Measurements from ENCODE around the gene XIRP2.

DNA sequence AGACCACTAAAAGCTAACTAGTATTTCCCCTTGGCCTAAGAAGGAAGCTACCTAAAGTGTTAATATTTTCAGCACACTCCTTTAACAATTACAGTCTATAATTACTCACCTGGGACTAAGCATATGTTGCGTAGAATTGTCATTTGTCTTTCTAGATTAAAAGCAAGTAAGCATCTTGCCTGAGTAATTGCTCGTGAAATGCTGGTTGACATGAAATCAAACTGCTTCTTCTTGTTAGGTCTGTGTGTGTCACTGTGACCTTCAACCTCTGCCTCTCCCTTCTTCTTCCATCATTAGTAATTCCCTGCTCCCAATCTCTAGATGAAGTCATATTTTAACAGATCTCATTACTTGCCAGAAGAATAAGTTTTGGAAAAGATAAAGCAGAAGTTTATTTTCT, 212.2 kb downstream of the XIRP2 start:
- TF ChIP-seq, protein P1, sequence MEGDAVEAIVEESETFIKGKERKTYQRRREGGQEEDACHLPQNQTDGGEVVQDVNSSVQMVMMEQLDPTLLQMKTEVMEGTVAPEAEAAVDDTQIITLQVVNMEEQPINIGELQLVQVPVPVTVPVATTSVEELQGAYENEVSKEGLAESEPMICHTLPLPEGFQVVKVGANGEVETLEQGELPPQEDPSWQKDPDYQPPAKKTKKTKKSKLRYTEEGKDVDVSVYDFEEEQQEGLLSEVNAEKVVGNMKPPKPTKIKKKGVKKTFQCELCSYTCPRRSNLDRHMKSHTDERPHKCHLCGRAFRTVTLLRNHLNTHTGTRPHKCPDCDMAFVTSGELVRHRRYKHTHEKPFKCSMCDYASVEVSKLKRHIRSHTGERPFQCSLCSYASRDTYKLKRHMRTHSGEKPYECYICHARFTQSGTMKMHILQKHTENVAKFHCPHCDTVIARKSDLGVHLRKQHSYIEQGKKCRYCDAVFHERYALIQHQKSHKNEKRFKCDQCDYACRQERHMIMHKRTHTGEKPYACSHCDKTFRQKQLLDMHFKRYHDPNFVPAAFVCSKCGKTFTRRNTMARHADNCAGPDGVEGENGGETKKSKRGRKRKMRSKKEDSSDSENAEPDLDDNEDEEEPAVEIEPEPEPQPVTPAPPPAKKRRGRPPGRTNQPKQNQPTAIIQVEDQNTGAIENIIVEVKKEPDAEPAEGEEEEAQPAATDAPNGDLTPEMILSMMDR (IDR thresholded peaks at IDR 0.05) = no peak
- no peak for TF ChIP-seq ZFX (IDR thresholded peaks at IDR 0.05; ENCODE audit: borderline replicate concordance)
